GM23248 (cell line): ENCODE measurements around the gene PIP4K2C.

Experiments used
- EZH2 ChIP-seq: fragments of 200-600 bp; sonication (generic); IDR thresholded peaks from 2 replicates; pipeline ENCODE4 v1.6.1; 2018; ENCODE audit warnings: antibody characterized with exemption, mild to moderate bottlenecking; ENCODE audit not compliant: insufficient read depth, poor library complexity, severe bottlenecking
- EZH2phosphoT487 ChIP-seq: fragments of 200-600 bp; sonication (generic); IDR thresholded peaks from 2 replicates; pipeline ENCODE4 v1.6.1; 2018; ENCODE audit warnings: antibody characterized with exemption, moderate library complexity, mild to moderate bottlenecking, low read depth; ENCODE audit not compliant: insufficient read depth

- TF ChIP-seq EZH2phosphoT487 (no peak), EZH2 (no peak)
Measured at GRCh38 chr12:57616383-57617101, 25.6 kb downstream of the PIP4K2C start.
